ENCODE measurements around the gene CUL2. TPM values are rescaled to one million over a fixed set of nuclear protein-coding genes. Genes with fewer than 3 reads are reported as not detected.

Gene CUL2
- total RNA-seq, 4 donors from 2014 or later = 23.2 to 32.0 (median 24.5) TPM

- no peak for TF ChIP-seq CTCF (IDR thresholded peaks at IDR 0.05; ENCODE audit: low read depth)
These were observed 94.2 kb downstream of the CUL2 start for GRCh38 chr10:34995925-34996324.

GRCh38 chr10:34994565-34995142, 95.5 kb downstream of the CUL2 start:
- no peak for TF ChIP-seq CTCF (IDR thresholded peaks at IDR 0.05; ENCODE audit: low read depth)

- no peak for TF ChIP-seq CTCF (IDR thresholded peaks at IDR 0.05; ENCODE audit: low read depth)
These were observed 96.4 kb downstream of the CUL2 start for GRCh38 chr10:34993782-34994181.

- no peak for TF ChIP-seq CTCF (IDR thresholded peaks at IDR 0.05; ENCODE audit: low read depth)
These were observed 101.6 kb downstream of the CUL2 start for GRCh38 chr10:34988397-34989067.

DNA sequence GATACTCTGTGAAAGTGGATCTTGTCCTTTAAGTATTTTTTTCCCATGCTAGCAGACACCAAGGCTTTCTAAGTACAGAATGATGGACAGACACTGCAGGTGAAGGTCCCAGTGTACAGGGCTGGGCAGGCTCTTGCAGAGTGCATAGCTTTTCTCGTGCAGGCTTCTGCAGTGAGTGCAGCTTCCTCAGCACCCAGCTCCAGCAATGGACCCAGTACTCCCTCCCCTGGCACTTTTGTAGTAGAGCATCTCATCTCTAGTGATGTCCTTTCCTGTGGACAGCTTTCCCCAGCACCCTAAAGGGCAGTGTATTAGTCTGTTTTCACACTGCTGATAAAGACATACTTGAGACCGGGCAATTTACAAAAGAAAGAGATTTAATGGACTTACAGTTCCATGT, 104.3 kb downstream of the CUL2 start:
- TF ChIP-seq CTCF (IDR thresholded peaks at IDR 0.05; ENCODE audit: low read depth) = no peak

DNA sequence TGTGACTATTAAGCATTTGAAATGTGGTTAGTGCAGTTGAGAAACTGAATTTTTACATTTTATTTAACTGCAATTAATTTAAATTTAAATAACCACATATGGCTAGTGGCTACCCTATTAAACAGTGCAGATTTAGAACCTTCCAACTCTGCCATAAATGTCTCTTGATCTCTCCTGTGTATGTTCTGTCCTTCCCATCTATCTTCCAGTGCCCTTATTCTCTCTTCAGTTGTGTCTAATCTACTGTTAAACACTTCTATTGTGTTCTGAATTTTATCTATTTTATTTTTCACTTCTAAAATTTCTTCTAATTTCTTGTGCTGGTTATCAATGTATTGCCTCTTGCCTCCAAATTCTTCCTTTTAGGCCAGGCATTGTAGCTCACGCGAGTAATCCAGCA, 105.0 kb downstream of the CUL2 start:
- no peak for TF ChIP-seq CTCF (IDR thresholded peaks at IDR 0.05; ENCODE audit: low read depth)

DNA sequence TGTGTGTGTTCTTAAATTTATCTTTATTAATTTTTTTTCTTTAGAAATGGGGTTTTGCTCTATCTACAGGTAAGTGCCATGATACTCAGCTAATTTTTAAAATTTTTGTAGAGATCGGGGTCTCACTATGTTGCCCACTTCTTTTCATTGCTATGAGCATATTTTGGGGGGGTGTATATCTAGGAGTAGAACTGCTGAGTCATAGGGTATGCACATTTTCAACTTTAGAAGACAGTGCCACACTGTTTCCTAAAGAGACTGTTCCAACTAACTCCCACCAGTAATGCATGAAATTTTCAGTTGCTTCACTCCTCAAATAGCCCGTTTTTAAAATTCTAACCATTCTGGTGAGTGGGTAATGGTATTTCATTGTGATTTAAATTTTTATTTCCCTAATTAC, 108.3 kb downstream of the CUL2 start:
- no peak for TF ChIP-seq CTCF (IDR thresholded peaks at IDR 0.05; ENCODE audit: low read depth)

All from subcutaneous adipose tissue (tissue), 4 donors.